Measurements from ENCODE around the gene KIAA1755.

DNA sequence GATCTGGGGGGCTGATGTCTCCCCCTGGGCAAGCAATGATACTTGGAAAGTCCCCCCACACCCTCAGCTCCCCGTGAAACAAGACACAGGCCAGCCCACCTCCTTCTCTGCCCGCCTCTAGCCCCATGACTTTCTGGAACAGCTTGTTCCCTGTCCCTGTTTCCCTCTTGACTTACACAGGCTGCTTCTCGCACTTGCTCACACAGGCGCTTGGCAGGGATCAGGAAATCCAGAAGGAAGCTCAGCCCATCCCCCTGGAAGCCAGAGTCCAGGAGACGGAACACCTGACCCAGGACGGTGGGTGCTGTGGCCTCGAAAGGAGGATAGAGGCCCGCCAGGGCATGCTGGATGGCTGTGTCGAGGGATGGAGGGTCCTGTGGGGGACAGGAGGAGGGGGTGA, 14.8 kb downstream of the KIAA1755 start:
- TF ChIP-seq, protein P1, sequence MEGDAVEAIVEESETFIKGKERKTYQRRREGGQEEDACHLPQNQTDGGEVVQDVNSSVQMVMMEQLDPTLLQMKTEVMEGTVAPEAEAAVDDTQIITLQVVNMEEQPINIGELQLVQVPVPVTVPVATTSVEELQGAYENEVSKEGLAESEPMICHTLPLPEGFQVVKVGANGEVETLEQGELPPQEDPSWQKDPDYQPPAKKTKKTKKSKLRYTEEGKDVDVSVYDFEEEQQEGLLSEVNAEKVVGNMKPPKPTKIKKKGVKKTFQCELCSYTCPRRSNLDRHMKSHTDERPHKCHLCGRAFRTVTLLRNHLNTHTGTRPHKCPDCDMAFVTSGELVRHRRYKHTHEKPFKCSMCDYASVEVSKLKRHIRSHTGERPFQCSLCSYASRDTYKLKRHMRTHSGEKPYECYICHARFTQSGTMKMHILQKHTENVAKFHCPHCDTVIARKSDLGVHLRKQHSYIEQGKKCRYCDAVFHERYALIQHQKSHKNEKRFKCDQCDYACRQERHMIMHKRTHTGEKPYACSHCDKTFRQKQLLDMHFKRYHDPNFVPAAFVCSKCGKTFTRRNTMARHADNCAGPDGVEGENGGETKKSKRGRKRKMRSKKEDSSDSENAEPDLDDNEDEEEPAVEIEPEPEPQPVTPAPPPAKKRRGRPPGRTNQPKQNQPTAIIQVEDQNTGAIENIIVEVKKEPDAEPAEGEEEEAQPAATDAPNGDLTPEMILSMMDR (IDR thresholded peaks at IDR 0.05) = no peak
- TF ChIP-seq POLR2A (IDR thresholded peaks at IDR 0.05) = no peak

All from body of pancreas (tissue), 4 donors.